Fibroblast of lung (primary cell): ENCODE results near the gene RAB34. TPM values are rescaled to one million over a fixed set of nuclear protein-coding genes. Genes with fewer than 3 reads are reported as not detected.

Source experiments
- DNase-seq, 2 donors: peaks; one replicate each; pipeline versions ENCODE4 v3.0.0 to v3.0.0-alpha.2; 2010; ENCODE audit warnings: low read depth in 2 of 2
- H2AFZ ChIP-seq: 2 replicates; pipeline ENCODE4 v1.5.1; 2012; ENCODE audit warnings: low read length, control low read depth, inconsistent platforms
- H3K27ac ChIP-seq: 2 replicates; pipeline ENCODE4 v1.5.1; 2011; ENCODE audit warnings: low read length, control low read depth; ENCODE audit not compliant: insufficient read depth
- H3K27me3 ChIP-seq: 2 replicates; pipeline ENCODE4 v1.5.1; 2011; ENCODE audit warnings: mild to moderate bottlenecking, low read length; ENCODE audit not compliant: control insufficient read depth, insufficient read depth
- H3K36me3 ChIP-seq: 2 replicates; pipeline ENCODE4 v1.5.1; 2011; ENCODE audit warnings: low read length; ENCODE audit not compliant: control insufficient read depth, insufficient read depth
- H3K4me1 ChIP-seq: 2 replicates; pipeline ENCODE4 v1.5.1; 2011; ENCODE audit warnings: low read length; ENCODE audit not compliant: control insufficient read depth, insufficient read depth; ENCODE audit errors: extremely low read depth
- H3K4me2 ChIP-seq: 2 replicates; pipeline ENCODE4 v1.5.1; 2011; ENCODE audit warnings: low read length, control low read depth; ENCODE audit not compliant: insufficient read depth; ENCODE audit errors: extremely low read depth
- H3K4me3 ChIP-seq, 4 experiments: fragments of 200-600 bp in 1 of 4; sonication (generic) in 1 of 4; replicated peaks in 1 of 4; 2 replicates each; pipeline ENCODE4 v1.5.1; 2011 to 2016; ENCODE audit warnings: low read length in 4 of 4, low read depth in 3 of 4, mild to moderate bottlenecking in 3 of 4, control low read depth in 2 of 4, inconsistent platforms in 1 of 4, mixed read lengths in 1 of 4; ENCODE audit not compliant: insufficient read depth in 1 of 4; ENCODE audit errors: control extremely low read depth in 1 of 4
- H3K79me2 ChIP-seq: 2 replicates; pipeline ENCODE4 v1.5.1; 2012; ENCODE audit warnings: mild to moderate bottlenecking, low read length, inconsistent platforms; ENCODE audit not compliant: control insufficient read depth, insufficient read depth
- H3K9ac ChIP-seq: 2 replicates; pipeline ENCODE4 v1.5.1; 2011; ENCODE audit warnings: mild to moderate bottlenecking, low read length, control low read depth; ENCODE audit not compliant: insufficient read depth
- H3K9me3 ChIP-seq: 2 replicates; pipeline ENCODE4 v1.5.1; 2012; ENCODE audit warnings: low read depth, low read length; ENCODE audit not compliant: control insufficient read depth, insufficient read depth
- H4K20me1 ChIP-seq: 2 replicates; pipeline ENCODE4 v1.5.1; 2011; ENCODE audit warnings: low read length; ENCODE audit not compliant: control insufficient read depth, insufficient read depth; ENCODE audit errors: extremely low read depth
- CTCF ChIP-seq, 2 donors: IDR thresholded peaks in 1 of 2; conservative IDR thresholded peaks in 1 of 2; 1 replicate in 1 of 2; 2 replicates in 1 of 2; pipeline ENCODE4 v1.5.1; 2011 to 2012; ENCODE audit warnings: low read length in 2 of 2, control low read depth in 1 of 2, inconsistent platforms in 1 of 2, low read depth in 1 of 2, mild to moderate bottlenecking in 1 of 2
- EZH2 ChIP-seq: IDR thresholded peaks from 2 replicates; pipeline ENCODE4 v1.5.1; 2012; ENCODE audit warnings: low read length, control low read depth, mild to moderate bottlenecking; ENCODE audit errors: missing control alignments
- polyA plus RNA-seq, 2 donors: library from polyadenylated mRNA; depleted of rRNA in 1 of 2; stranded (reverse) in 1 of 2; unstranded in 1 of 2; fragments of >200 nt; gene quantifications; 2 replicates each; pipeline ENCODE4 v1.2.1, GENCODE V29; 2011 to 2012; ENCODE audit warnings: missing spikeins in 1 of 2
- total RNA-seq: library from RNA; depleted of rRNA; stranded (reverse); fragments of >200 nt; gene quantifications from 2 replicates; pipeline ENCODE4 v1.2.1, GENCODE V29; 2014

The RAB34 gene
- total and polyA plus RNA-seq, 2 donors (not counting 1 experiment from before 2014, with no cell fraction given): 174 to 287 TPM

GRCh38 chr17:28758411-28759121 lies 40.9 kb upstream of the RAB34 start:
- Histone ChIP-seq H3K4me1 (peaks cover 2% of the 10 kb centered on the region), H3K4me3 (no peak overlapping the region), H3K9ac (no peak overlapping the region), H3K27me3 (no peaks in the 10 kb centered on the region), H3K4me2 (no peak overlapping the region), H4K20me1 (no peaks in the 10 kb centered on the region), H3K9me3 (no peaks in the 10 kb centered on the region), H3K36me3 (peaks cover 14% of the 10 kb centered on the region), H3K27ac (no peak overlapping the region), H3K79me2 (no peaks in the 10 kb centered on the region), H2AFZ (no peak overlapping the region)
- TF ChIP-seq EZH2 (no peak), CTCF (conservative IDR thresholded peaks at IDR 0.05 in 1 of 2, IDR thresholded peaks at IDR 0.05 in 1 of 2; ENCODE audit: low read depth in 1 of 2, low read length in 2 of 2) (no peak)
- DNase-seq: no peak

- Histone ChIP-seq H3K4me3 (no peak overlapping the region), H3K4me1 (peaks cover 2% of the 10 kb centered on the region), H3K27ac (no peak overlapping the region), H3K9ac (no peak overlapping the region), H3K4me2 (no peak overlapping the region), H3K27me3 (no peaks in the 10 kb centered on the region), H3K79me2 (no peaks in the 10 kb centered on the region), H3K9me3 (no peaks in the 10 kb centered on the region), H4K20me1 (no peaks in the 10 kb centered on the region), H3K36me3 (peaks cover 19% of the 10 kb centered on the region), H2AFZ (no peak overlapping the region)
- no peak for TF ChIP-seq EZH2
- TF ChIP-seq CTCF (conservative IDR thresholded peaks at IDR 0.05 in 1 of 2, IDR thresholded peaks at IDR 0.05 in 1 of 2; ENCODE audit: low read depth in 1 of 2, low read length in 2 of 2): no peak
- DNase-seq: no peak
These were observed 38.6 kb upstream of the RAB34 start for GRCh38 chr17:28756049-28756804.

GRCh38 chr17:28755486-28755885 lies 37.8 kb upstream of the RAB34 start:
- Histone ChIP-seq H3K9ac (no peak overlapping the region), H3K4me2 (no peak overlapping the region)

More at GRCh38 chr17:28755486-28755885, 37.8 kb upstream of the RAB34 start:
- TF ChIP-seq EZH2 (no peak), CTCF (conservative IDR thresholded peaks at IDR 0.05 in 1 of 2, IDR thresholded peaks at IDR 0.05 in 1 of 2; ENCODE audit: low read depth in 1 of 2, low read length in 2 of 2) (no peak)
- Histone ChIP-seq H3K9me3 (no peaks in the 10 kb centered on the region), H3K4me1 (peaks cover 2% of the 10 kb centered on the region), H2AFZ (no peak overlapping the region), H4K20me1 (no peaks in the 10 kb centered on the region), H3K27me3 (no peaks in the 10 kb centered on the region), H3K79me2 (peaks cover 2% of the 10 kb centered on the region), H3K36me3 (peaks cover 24% of the 10 kb centered on the region), H3K27ac (no peak overlapping the region), H3K4me3 (no peak overlapping the region)
- DNase-seq: peak; percentile 26 to 56
